DND-41 (cell line): ENCODE data around the gene TMEM86A.
A peak's percentile ranks its signal among the peaks of the same experiment; 100 is the strongest.

ENCODE experiments used
- EZH2 ChIP-seq: IDR thresholded peaks from 3 replicates; pipeline ENCODE4 v1.6.1; 2012; ENCODE audit warnings: borderline replicate concordance, low read depth, mild to moderate bottlenecking, moderate library complexity, low read length, inconsistent platforms; ENCODE audit not compliant: severe bottlenecking
- TF ChIP-seq, protein P1 (sequence below): IDR thresholded peaks from 2 replicates; pipeline ENCODE4 v1.5.1; 2012; ENCODE audit warnings: borderline replicate concordance, low read length, moderate library complexity, mild to moderate bottlenecking; ENCODE audit not compliant: poor library complexity, severe bottlenecking; ENCODE audit errors: extremely low read depth

DNA sequence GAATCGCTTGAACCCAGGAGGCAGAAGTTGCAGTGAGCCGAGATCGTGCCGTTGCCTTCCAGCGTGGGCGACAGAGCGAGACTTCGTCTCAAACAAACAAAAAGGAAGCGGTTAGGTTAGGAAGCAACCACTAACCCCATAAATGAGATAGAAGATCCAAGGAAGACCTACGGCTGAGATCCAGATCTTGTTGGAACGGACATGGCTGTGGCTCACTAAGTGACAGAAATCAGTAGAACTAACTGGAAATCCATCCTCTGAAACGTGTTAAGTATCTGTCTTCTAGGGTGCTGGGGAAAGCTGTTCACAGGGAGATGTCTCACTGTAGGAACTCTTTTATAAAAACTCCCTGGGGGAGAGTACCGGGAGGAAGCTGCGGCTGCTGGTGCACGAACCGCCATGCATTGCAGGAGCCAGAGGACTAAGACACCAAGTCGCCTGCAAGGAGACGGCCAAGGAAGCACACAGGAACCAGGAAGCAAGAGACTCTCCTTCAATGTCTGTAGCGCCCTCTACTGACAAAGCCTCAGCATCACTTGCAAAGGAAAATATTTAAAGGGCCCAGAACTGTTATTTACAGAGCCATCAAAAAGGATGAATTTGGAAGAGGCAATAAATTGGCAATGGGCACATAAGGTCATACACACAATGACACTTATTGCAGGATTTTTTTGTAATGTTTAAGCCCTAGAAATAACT lies 47.6 kb upstream of the TMEM86A start:
- TF ChIP-seq, protein P1, sequence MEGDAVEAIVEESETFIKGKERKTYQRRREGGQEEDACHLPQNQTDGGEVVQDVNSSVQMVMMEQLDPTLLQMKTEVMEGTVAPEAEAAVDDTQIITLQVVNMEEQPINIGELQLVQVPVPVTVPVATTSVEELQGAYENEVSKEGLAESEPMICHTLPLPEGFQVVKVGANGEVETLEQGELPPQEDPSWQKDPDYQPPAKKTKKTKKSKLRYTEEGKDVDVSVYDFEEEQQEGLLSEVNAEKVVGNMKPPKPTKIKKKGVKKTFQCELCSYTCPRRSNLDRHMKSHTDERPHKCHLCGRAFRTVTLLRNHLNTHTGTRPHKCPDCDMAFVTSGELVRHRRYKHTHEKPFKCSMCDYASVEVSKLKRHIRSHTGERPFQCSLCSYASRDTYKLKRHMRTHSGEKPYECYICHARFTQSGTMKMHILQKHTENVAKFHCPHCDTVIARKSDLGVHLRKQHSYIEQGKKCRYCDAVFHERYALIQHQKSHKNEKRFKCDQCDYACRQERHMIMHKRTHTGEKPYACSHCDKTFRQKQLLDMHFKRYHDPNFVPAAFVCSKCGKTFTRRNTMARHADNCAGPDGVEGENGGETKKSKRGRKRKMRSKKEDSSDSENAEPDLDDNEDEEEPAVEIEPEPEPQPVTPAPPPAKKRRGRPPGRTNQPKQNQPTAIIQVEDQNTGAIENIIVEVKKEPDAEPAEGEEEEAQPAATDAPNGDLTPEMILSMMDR: peak; percentile 87
- no peak for TF ChIP-seq EZH2
